Brain microvascular endothelial cell (primary cell): ENCODE measurements around the gene CPT1A.

Experiments
- DNase-seq: peaks from one replicate; pipeline ENCODE4 v3.0.0-alpha.2; 2020
- H3K27ac ChIP-seq: fragments of 250-450 bp; sonication (Bioruptor Pico); 2 replicates; pipeline ENCODE4 v1.5.1; 2020; ENCODE audit warnings: mild to moderate bottlenecking, moderate library complexity
- H3K27me3 ChIP-seq: fragments of 250-450 bp; sonication (Bioruptor Pico); replicated peaks from 2 replicates; pipeline ENCODE4 v1.5.1; 2020; ENCODE audit warnings: mild to moderate bottlenecking
- H3K36me3 ChIP-seq: fragments of 250-450 bp; sonication (Bioruptor Pico); replicated peaks from 2 replicates; pipeline ENCODE4 v1.5.1; 2020; ENCODE audit warnings: mild to moderate bottlenecking
- H3K4me3 ChIP-seq: 2 replicates; pipeline ENCODE4 v1.5.1; 2011; ENCODE audit warnings: low read depth, mild to moderate bottlenecking, control low read depth, low read length, moderate library complexity
- in situ Hi-C: cut with HindIII; loops from 2 replicates; pipeline ENCODE4 v1.10.0; 2017; ENCODE audit warnings: low sequenced_read_pairs, low pct_ligation_motif_present
- TF ChIP-seq, protein P1 (sequence below): IDR thresholded peaks from 2 replicates; pipeline ENCODE4 v1.5.1; 2011; ENCODE audit warnings: low read depth, mild to moderate bottlenecking, moderate library complexity, low read length, control low read depth, inconsistent platforms; ENCODE audit errors: missing control alignments

Gene CPT1A

DNA sequence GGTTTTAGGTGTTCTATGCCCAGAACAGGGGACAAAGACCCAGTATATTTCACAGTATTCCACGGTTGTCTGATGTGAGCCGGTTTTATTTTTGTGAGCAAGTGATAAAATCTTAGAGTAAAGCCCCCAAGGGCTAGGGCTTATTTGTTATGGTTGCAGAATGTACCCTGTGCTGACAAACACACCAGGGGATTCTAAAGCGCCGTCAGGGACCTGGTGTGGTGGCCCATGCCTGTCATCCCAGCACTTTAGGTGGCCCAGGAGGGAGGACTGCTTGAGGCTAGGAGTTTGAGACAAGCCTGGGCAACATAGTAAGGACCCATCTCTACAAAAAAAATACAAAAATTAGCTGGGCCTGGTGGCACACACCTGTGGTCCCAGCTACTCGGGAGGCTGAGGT, 39.1 kb upstream of the CPT1A start:
- DNase-seq, result no peak
- Histone ChIP-seq H3K27me3 (no peaks in the 10 kb centered on the region), H3K27ac (no peak overlapping the region), H3K36me3 (no peaks in the 10 kb centered on the region), H3K4me3 (no peak overlapping the region)
- in situ Hi-C loops, result no loop called here
- TF ChIP-seq, protein P1, sequence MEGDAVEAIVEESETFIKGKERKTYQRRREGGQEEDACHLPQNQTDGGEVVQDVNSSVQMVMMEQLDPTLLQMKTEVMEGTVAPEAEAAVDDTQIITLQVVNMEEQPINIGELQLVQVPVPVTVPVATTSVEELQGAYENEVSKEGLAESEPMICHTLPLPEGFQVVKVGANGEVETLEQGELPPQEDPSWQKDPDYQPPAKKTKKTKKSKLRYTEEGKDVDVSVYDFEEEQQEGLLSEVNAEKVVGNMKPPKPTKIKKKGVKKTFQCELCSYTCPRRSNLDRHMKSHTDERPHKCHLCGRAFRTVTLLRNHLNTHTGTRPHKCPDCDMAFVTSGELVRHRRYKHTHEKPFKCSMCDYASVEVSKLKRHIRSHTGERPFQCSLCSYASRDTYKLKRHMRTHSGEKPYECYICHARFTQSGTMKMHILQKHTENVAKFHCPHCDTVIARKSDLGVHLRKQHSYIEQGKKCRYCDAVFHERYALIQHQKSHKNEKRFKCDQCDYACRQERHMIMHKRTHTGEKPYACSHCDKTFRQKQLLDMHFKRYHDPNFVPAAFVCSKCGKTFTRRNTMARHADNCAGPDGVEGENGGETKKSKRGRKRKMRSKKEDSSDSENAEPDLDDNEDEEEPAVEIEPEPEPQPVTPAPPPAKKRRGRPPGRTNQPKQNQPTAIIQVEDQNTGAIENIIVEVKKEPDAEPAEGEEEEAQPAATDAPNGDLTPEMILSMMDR, result no peak

DNA sequence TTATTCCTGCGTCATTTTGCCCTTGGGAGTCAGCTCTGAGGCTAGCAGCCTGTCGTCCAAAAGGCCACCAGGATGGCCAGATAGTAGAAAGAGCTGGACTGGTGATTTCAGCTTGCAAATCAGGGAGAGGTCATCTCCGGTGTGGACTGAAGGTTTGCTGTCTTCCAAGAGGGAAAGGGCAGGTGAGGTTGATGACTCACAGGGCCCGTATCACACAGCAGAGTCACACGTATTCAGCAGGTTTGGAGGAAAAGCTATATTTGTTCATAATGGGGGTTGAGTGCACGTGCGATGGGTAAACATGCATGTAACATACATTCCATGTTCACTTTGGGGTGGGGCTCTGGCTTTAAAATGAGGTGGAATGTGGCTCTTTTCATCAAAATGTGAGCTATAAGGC, 36.3 kb upstream of the CPT1A start:
- H3K27ac ChIP-seq, result no peak overlapping the region
- H3K36me3 ChIP-seq, result no peaks in the 10 kb centered on the region
- TF ChIP-seq, protein P1, result no peak
- in situ Hi-C loops, result no loop called here
- no peak overlapping the region for H3K4me3 ChIP-seq
- no peaks in the 10 kb centered on the region for H3K27me3 ChIP-seq
- no peak for DNase-seq

DNA sequence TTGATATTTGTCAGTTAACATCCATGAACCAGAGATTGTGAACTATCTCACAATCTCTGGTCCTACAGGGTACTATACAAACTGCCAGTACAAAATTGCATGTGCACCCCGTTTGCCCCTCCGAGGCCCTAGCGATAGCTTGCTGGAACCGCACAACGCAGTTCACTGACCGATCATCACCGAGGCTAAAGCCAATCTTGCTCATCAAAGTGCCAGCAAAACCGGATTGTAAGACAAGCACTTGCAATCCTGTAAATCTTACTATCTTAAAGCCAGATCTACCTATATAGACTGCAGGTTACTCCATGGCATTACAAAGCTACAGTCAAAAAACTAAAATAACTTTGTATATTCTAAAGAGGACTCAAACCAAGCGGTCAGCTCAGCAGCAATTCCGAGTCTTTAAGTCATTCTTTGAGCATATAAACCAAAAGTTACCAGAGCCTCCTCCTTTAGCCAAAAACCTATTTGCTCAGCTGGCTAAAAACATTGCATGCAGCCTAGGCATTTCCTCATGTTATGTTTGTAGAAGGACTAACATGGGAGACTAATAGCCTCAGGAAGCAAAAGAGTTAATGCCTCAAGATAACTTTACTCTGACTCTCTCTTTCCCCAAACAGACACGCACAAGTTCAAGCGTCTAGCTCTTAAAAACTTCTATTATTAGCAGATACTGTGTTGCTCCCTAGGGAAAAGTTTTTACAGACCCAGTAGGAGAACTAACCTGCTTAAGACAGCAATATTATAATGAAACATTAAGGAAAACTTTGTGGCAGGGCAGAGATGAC, 30.7 kb upstream of the CPT1A start:
- Histone ChIP-seq H3K27ac (no peak overlapping the region), H3K36me3 (no peaks in the 10 kb centered on the region), H3K27me3 (peaks cover 2% of the 10 kb centered on the region), H3K4me3 (no peak overlapping the region)
- in situ Hi-C loops, result loop anchor here (25.0 kb wide), 1 partner anchor 235 kb away; no protein-coding TSS in a partner anchor
- TF ChIP-seq, protein P1, result no peak
- DNase-seq, result peak; percentile 43

DNA sequence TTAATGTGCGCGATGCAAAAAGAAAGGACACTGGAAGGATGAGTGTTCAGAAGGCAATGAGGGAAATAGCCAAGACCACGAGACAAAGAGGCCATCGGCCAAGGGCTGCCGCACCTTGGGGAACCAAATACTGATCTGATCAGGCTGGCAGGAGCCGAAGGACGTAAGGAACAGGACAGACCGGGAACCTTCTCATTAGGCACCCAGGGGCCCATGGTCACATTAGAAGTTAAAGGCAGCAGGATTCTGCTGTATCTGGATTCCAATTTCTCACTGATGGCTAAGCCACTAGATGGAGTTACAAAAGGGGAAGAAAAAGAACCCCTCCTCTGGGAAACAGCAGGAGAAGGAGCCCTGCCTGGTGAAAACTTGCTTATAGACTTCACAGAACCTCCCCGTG, 28.8 kb upstream of the CPT1A start:
- in situ Hi-C loops, result loop anchor here (25.0 kb wide), 1 partner anchor 233 kb away; no protein-coding TSS in a partner anchor
- TF ChIP-seq, protein P1, result peak; percentile 30
- H3K36me3 ChIP-seq, result no peaks in the 10 kb centered on the region
- peaks cover 2% of the 10 kb centered on the region for H3K27me3 ChIP-seq
- H3K27ac ChIP-seq, result no peak overlapping the region
- DNase-seq, result no peak
- peak overlapping the region; percentile 12 for H3K4me3 ChIP-seq

DNA sequence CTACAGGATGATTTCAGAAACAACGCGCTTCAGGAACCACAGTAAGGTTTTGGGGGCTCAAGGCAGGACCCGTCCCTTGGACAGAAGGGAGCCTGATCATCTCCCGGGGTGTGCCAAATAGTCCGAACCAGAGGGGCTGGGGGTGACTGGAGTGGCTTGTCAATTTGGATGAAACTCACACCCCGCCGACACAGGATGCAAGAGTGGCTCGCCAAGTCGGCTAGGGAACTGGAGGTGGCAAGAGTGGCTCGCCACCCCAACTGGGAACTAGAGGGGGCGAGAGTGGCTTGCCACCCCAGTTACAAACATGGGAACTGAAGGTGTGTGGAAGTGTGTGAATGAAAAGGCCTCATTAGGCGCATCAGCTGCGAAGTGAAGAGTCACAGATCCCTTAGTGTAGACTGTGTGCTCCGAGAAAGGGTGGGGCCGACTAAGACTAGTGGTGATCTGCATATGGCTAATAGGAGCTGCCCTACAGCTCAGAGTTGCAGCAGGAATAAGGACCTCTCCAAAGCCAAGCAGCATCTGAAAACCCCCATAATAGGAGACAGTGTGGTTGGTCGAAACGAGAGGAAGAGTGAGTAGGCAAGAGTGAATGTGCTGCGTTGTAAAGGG, 26.6 kb upstream of the CPT1A start:
- H3K27me3 ChIP-seq, result peaks cover 2% of the 10 kb centered on the region
- H3K36me3 ChIP-seq, result no peaks in the 10 kb centered on the region
- H3K27ac ChIP-seq, result no peak overlapping the region
- TF ChIP-seq, protein P1, result no peak
- in situ Hi-C loops, result loop anchor here (25.0 kb wide), 1 partner anchor 231 kb away; no protein-coding TSS in a partner anchor
- DNase-seq, result no peak
- no peak overlapping the region for H3K4me3 ChIP-seq
